EH (cell line): Measurements from ENCODE around the gene SH3PXD2A.
"Not testable (repeated sequence)": the region's sequence is repeated elsewhere in the genome, so short reads cannot be mapped to it uniquely, and the experiment has no call there.

Source experiments
- DNase-seq: peaks from one replicate; pipeline ENCODE4 v3.0.0-alpha.2; 2015; ENCODE audit warnings: low read depth

SH3PXD2A gene

GRCh38 chr10:103766751-103767505 is 88.4 kb downstream of the SH3PXD2A start:
- peak; percentile 36 for DNase-seq

DNA sequence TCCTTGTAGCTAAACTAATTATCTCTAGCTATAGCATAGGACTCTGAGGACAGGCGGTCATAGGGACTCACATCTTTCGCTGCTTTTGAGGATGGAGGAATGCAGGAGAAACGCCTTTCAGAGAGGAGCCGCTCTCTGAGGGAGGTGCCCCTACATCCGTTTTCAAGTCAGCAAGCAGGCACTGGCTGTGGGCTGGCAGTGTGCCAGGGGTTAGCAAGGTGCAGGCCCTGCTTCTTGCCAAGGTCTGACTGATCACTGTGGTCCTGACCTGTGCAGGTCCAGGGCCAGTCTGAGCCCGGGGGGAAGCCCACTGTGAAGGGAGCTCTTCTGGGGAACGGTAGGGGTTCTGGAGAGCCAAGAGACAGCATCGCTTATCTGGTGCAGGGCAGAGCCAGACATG is 89.4 kb downstream of the SH3PXD2A start:
- DNase-seq: no peak

DNA sequence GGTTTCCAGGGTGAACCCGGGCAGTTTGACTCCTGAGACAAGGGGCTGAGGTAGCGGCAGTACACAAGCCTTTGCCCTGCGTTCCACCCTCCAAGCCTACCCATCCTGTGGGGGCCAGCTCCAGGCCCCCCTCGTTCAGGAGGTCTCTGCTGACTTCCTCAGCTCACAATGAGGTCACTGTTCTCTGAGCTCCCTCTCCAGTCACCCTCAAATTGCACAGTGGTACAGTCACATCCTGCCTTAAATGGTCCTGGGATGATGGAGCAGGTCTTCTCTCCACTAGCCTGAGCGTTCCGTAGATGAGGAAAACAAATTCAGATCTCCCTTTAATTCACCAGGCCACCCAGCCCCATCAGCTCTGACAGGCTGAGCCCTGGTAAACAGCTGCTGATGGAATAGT is 90.2 kb downstream of the SH3PXD2A start:
- peak; percentile 87 for DNase-seq

GRCh38 chr10:103764296-103765088 is 90.9 kb downstream of the SH3PXD2A start:
- no peak for DNase-seq

GRCh38 chr10:103763374-103764202 is 91.8 kb downstream of the SH3PXD2A start:
- peak; percentile 60 for DNase-seq

DNA sequence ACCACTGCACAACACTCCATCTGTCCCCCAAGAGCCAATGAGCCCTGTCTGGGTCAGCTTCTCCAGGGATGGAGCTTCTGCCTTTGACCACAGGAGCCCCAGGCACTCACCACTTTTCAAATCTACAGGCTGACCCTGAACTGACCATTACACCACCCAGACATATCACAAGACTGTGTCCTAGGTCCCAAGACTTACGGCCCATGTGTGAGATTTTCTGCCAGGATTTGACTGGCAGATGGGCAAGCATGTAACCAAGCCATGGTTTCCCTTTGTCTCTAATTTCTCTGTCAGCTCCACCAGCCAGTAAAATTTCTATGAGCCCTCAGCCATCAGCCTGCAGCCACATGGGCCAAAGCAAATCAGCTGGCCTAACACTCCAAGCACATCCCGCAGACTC is 92.5 kb downstream of the SH3PXD2A start:
- DNase-seq: no peak

- DNase-seq: no peak
Observed at GRCh38 chr10:103762162-103762561, 93.2 kb downstream of the SH3PXD2A start.

GRCh38 chr10:103761075-103761920 is 94.1 kb downstream of the SH3PXD2A start:
- DNase-seq: no peak

- DNase-seq: not testable (repeated sequence)
Observed at GRCh38 chr10:103760233-103760632, 95.1 kb downstream of the SH3PXD2A start.

DNA sequence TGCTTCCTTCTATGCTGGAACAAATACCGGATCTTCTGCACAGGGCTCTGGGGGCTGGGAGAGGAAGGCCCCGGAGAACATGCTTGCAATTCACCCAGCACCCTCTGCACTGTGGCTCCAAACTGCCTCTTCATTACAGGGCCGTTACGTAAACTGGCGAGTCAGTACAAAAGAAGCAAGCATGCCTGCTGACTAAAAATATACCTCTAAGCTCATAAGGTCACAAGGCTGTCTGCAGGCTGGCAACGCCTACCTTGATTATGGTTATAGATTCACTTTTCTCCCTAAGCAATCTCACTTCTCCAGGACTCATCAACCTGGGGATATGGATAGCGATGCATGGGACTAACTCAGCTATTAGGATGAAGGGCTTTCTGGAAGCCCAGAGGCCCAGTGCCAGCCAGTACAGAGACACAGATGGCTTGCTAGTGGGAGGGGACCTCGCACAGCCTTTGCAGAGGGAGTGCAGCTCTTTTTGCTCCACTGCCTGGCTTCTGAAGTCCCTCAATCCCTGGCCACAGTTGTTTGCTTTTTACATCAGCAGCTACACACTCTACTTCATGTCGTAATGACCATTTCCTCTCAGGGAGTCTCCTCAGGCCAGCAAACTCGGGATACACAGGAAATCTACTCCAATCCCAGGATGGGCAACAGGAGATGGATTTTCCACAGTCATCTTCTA is 96.1 kb downstream of the SH3PXD2A start:
- peak; percentile 87 for DNase-seq

- DNase-seq: peak; percentile 32
Observed at GRCh38 chr10:103758294-103758681, 97.1 kb downstream of the SH3PXD2A start.

DNA sequence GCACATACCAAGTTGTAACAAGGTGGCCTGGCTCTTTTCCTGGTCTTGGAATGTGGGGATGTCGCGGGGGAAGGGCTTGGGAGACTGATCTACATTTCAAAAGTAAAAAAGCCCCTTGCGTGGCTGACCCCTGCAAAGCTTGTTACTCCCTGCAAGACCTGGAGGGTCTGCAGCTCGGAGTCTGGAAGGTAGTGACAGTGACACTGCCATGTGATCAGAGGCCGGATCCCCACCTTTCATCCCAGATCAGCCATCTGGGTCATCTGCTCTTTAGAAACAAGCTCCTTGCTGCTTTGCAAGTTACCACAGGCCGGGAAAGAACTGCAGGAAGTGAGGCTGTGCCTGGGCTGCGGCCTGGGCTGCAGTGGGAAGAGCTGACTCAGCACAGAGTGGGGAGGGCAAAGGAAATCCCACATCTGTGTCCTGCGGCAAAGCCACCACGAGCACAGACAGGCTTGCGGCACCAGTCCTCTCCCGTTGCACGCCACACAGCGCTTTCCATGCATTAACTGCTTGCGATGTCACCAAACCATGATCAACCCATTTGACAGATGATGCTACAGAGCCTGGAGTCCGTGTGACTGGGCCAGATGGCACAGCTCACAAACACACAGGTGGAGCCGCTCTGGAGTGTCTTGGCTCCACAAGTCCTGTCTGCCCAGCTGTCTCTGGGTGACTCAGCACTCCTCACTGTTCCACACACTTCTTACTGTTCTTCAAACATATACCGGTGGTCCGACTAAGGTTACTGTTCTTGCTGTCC is 97.7 kb downstream of the SH3PXD2A start:
- DNase-seq: peak; percentile 85

DNA sequence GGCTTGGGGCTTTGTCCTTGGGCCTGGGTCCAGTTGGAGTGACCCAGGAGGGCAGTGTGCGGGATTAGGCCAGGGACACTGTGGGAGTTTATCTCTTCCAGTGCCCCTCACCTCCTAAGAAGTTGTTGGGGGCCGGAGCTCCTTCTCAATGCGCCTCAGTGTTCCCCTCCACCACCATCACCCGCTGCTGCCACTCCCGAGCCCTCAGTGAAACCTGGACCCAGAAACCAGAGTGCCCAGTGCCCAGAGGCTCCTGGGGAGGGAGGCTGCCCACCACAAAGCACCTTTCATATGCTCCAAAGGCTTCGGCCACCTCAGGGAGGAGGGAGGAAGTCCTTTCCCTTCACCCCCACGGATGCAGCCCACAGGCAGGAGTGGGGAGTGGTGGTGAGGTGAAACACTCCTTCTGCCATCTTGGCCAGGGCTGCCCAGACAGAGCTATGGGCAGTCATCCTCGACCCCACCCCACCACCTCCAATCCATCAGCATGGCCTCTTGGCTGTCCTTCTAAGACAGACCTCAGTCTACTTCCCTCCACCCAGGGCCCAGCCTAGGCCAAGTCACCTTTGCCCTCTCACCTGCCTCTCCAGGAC is 99.0 kb downstream of the SH3PXD2A start:
- DNase-seq: no peak

DNA sequence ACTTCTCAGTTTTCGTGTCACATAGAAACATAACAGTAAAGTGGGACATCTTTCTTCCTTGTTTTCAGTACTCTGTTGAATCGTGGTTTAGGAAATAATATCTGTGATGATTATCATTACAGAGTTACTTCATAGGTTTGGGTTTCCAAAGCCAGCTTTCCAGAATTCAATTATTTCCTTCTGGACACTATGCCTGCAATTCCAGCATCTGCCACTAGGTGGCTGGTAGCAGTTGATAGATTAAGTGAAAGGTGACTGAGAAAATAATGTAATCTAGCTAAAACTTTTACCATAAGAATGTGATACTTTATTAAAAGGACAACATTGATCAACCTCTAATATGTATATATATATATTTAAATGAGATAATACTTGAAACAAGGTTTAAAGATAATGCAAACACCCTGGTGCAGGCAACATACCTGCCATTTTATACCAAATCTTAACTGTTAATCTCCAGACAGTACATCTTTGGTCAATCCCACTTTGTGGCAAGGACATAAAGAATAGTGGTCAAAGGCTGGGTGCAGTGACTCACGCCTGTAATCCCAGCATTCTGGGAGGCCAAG is 102.6 kb downstream of the SH3PXD2A start:
- DNase-seq: no peak

DNA sequence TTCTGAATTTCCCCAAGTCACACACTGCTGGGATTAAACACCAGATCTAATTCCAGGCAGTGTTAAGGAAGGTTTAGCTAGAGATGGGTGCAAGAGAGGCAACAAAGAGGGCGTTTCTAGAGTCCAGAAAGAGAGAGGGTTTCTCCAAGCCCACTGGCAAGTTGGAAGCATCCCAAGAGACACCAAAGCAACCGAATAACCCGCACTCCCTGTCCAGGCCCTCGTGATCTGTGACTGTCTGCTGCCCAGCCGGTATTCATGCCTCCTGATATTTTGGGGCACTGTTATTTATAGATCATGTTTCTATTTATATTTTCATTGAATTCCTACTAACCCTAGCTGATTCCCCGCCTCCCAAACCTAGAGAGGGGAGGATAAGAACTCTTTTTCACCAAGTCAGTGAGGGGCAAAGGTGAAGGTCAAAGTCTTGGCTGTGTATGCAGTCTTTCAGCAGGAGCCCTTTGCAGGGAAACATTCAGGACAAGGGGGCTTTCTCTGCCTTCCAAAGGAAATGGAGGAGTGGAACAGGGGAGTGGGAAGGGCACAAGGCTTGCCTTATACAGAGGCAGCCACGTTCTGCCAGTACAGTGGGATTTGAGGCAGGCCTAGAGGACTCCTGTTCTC is 103.6 kb downstream of the SH3PXD2A start:
- no peak for DNase-seq

DNA sequence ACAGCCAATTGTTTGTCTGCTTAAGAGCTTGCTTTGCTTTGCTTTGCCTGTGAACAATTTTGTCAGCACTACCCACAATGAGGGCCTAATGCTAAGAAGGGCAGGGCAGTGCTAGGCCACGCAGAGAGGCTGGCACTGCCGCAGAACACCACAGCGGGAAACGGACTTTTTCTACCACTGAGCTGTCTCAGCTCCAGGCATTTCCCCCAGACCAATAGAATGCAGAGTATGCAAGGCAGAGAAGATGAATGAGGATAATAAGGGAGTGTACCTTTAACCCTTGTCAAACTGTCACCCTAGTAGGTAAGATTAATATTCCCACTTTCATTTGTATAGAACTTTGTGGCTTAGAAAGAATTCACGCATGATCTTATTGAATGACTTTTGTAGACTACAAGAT is 104.5 kb downstream of the SH3PXD2A start:
- DNase-seq: no peak

GRCh38 chr10:103749779-103750178 is 105.6 kb downstream of the SH3PXD2A start:
- no peak for DNase-seq

- DNase-seq: no peak
Observed at GRCh38 chr10:103748020-103748419, 107.4 kb downstream of the SH3PXD2A start.
